Cerebellar nuclear complex (tissue), 1 donor: ENCODE measurements around the gene PHACTR2.

Experiments used
- DNase-seq, 2 experiments: peaks; one replicate each; lab custom pipeline; 2025; lab: John Stamatoyannopoulos, UW

The PHACTR2 gene

DNA sequence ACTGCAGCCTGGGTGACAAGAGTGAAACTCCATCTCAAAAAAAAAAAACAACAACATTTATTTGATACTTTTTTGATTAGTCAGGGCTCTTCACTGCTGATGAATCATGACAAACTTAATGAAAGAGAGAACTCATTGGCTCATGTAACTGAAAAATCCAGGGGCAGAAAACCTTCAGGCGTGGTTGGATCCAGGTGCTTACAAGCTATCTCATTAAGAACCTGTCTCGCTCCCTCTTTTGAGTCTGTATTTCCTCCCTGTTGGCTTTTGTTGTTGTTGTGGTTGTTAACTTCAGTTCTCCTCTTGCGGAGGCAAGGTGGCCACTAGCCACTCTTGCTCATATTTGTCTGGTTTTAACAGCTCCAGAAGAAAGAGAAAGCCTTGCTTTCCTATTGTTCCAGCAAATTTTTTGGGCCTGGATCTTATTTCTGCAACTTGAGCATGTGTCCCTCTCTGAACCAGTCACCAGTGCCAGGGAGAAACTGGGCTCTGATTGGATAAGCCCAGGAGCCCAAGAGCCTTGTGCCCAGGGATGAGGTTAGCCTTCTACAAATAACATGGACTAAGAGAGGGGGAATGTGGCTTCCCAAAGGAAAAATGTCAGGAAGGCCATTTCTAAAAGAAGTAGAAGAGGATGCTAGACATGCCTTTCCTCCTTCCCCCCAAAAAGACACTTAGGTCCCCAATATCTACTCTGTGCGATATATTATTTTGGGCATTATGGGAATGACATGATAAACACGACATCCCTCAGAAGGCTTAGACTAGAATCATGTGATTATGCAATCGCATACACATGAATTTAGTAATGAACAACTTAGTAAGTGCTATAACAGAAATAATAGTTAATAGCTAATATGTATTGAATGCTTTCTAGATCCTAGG lies 64.5 kb downstream of the PHACTR2 start:
- DNase-seq = no peak

DNA sequence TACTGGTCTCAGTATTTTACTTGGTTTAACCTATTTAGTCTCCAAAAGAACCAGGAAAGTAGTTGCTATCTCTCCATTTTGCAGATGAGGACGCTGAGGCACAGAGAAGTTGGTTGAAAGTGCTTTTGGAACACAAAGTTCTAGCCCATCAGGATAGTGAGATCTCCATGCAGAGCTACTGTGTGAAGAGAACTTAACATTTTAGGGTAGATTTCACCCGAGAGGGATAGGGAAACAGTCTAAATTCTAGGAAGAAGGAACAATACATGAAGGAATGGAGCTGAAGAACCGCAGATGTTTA lies 65.1 kb downstream of the PHACTR2 start:
- DNase-seq = no peak

DNA sequence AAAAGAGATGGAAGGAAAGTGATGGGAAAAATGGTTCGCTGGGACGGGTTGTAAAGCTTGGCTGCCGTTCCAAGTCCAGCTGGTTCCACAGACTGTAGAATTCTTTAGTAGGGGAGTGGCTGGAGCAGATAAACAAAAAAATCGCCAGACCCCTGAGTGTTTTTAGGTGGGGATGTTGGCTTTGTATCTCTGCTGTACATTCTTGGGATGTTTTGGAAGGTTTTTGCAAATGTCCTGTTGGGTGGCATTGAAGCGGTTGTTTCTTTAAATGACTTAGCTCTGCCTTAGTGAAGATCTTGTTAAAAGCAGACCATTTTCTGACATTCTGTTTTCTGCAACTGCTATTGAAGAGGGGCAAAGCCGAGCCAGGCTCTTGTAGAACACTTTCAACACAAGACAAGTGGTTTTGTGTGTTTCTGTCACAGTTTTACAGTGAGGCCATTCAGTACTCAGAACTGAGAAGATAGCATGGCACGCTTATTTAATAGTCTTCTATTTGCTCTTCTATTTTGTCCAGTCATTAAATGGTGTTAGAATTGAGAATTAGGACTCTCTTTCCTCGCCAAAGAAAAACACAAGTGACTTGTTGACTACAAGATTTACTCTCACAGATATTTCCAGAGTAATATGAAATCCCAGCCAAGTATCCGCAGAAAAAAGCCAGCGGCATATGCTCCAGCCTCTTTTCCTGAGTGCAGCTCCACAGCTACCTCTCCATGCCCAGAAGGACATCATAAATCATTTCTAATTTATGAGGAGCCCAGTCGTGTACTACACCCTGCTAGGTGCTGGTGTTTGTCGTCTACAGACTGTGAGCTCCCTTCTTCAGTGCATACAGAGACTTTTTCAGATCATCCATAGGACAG lies 65.8 kb downstream of the PHACTR2 start:
- DNase-seq = no peak

- DNase-seq = no peak
These were observed 66.9 kb downstream of the PHACTR2 start for GRCh38 chr6:143744551-143745165.

DNA sequence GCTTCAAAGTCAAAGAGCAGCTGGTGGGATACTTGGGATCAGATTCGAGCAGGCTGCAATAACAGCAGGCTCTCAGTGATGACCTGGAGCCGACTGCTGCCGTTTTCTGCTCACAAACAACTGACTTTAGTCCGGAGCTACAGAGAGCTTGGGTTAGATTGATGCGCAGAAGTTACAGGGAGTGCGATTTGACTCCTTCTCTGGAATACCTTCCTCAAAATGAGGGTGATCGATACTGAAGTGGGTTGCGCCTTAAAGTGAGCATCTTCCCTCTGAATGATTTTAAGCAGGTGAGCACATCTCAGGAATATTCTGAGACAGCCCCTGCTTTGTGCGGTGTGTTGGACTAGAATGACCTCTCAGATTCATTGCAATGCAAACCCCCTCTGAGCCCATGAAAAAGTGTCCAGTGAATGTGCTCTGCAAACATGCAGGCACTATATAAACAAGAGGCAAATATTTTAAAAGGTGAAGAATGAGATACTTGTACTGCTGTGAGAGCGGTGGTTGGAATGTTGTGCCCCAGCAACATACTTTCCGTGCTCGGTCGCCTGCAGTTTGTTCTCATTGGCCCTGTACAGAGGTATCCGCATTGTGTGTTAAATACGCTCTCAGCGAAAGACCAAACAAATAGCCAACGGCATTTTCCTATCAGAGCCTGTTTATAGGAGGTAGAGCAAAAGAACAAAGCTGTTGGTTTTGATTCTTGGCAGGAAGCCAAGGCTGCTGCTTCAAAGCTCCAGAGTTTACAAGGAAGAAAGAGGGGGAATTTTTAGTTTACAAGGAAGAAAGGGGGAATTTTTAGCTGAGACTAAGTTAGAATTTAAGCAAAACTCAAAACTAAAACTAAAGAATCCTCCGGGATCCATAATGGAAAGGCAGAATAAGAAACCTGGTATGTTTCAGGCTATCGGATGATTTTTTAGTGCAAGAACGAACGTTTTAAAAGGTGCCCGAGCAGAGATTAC lies 67.7 kb downstream of the PHACTR2 start:
- no peak for DNase-seq

GRCh38 chr6:143746202-143747119 lies 68.7 kb downstream of the PHACTR2 start:
- DNase-seq = no peak

DNA sequence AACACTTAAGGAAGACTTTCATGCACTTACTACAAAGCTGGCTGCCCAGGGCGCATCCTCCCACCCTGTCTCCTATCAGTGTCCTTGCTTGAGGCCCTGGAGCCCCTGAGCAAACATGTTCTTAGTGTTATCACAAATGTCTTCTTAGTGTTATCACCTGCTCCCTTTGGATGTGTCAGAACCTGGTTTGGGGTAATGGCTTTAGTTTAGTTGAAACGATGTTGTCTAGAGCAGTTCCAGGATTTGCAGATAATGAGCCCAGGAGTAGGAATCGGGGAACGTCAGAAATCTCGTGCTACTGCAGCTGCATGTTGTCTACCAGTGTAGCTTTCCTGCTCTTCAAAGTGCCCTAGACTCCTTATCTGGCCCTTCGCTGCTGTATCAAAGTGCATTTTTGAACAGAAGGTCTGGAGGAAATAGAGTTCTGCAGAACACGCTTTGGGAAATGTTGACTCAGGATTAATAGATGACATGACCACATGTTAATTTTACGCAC lies 69.6 kb downstream of the PHACTR2 start:
- DNase-seq = no peak

DNA sequence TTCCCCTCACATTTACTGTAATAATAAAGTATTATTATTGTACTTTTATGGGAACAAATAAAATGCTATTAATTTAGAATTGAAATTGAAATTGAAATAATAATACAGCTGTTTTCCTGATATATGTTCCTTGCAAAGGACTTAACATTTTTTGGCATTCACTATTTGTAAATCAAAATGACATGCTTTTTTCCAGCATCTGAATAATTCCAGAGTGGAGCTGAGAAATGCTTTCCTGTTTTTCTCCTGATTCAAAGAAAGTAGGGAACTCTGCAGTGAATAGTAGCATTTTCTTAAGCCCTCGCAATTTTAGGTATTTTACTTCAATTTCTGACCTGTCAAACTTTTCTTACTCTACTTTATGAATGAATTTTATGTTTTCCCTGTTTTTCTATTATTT lies 72.1 kb downstream of the PHACTR2 start:
- no peak for DNase-seq

DNA sequence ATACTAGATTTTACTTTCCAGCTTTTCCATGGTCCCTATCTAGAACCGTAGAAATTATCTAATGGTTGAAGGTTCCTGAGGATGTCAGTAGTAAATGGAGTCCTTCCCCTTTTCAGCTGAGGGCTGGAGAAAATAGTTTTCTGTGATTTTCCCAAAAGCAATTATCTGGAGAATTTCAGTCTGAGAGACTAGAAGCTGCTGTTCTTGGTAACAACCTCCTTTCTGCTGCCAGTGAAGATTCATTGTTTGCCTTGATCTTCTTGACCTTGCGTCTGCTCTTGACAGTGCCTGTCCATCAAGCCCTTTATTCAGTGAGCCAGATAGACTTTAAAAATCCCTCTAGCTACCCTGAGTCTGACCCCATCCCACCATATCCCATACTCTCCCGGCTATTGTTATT lies 73.1 kb downstream of the PHACTR2 start:
- DNase-seq = no peak

GRCh38 chr6:143752459-143752858 lies 74.7 kb downstream of the PHACTR2 start:
- no peak for DNase-seq

- no peak for DNase-seq
These were observed 75.9 kb downstream of the PHACTR2 start for GRCh38 chr6:143753678-143754077.

DNA sequence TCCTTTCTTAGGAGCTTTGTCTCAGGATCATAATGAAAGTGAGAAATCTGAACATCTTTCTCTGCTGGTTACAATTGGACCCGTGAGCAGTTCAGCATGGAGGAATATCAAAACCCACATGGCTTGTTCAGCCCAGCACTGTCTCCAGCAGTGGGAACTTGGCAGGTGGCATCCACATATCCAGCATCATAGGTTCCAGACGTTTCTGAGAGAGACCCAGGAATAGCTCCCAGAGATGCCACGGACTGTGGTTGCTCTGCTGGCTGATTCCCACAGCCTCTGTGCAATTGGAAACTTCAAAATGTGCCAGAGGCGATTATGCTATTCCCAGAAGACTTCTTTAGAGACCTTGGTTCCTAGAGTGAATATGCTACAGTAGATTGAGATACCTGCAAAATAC lies 76.4 kb downstream of the PHACTR2 start:
- DNase-seq = no peak

DNA sequence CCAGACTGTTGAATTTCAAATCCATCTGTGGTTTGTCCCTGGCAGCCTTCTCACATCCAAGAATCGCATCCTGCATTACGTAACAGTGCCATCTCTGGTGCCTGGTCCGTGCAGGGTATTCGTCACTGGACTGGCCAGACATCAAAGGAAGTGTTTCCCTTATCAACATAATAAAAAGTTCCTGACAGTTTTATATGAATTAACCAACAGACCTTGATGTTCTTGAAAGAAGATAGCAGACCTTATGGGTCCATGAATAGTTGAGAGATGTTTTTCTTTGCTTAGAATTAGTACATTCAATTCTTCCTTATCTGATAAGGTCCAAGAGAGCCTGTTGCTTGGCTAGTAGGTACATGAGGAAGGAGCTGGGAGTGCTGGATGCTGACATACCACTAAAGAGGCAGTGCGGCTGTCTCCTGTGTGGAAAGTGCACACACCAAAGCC lies 77.6 kb downstream of the PHACTR2 start:
- no peak for DNase-seq

GRCh38 chr6:143757346-143757832 lies 79.6 kb downstream of the PHACTR2 start:
- DNase-seq = no peak

- no peak for DNase-seq
These were observed 80.8 kb downstream of the PHACTR2 start for GRCh38 chr6:143758551-143758950.

DNA sequence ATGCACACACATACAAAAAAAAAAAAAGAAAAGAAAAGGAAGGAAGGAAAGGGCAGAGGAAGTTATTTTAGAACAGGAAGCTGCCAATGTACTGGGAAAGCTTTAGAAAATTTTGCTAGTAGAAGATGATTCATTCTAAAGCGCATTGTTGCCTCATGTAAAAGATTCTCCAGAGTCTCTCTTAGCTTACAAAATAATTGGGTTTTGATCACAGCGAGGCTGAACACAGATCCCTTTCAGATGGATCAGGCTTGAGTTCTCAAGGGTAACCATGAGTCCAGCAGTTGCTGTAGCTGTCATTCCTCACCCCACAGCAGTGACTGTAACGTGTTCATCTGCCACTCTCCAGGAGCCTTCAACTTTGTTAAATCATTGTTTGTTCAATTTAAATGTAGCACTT lies 81.9 kb downstream of the PHACTR2 start:
- no peak for DNase-seq

DNA sequence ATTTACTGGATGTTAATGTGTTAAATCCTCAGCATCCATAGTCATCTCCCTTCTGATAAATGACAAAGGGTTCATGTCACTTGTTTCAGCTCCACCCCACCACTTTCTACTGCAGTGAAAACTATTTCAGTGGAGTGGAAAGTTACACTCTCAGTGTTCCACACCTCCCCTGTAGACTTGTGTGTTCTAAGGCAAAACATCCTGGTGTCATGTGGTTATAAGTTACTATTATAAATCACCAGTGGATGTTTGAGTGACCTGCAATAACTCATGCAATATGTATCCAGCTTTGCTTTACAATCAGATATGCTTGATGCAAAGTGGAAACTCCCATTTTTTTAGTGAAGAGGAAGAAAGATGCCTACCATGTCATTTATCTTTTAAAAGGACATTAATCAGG lies 83.3 kb downstream of the PHACTR2 start:
- no peak for DNase-seq

- no peak for DNase-seq
These were observed 84.4 kb downstream of the PHACTR2 start for GRCh38 chr6:143762126-143762525.

GRCh38 chr6:143765422-143766184 lies 87.8 kb downstream of the PHACTR2 start:
- DNase-seq = no peak
